Neural progenitor cell (in vitro differentiated cells): ENCODE measurements around the gene RCC2.

Experiments used
- CTCF ChIP-seq: fragments of 200-600 bp; sonication (generic); IDR thresholded peaks from 2 replicates; pipeline ENCODE4 v1.5.1; 2017; ENCODE audit warnings: antibody characterized with exemption, mild to moderate bottlenecking
- EZH2 ChIP-seq: fragments of 200-600 bp; sonication (generic); IDR thresholded peaks from 2 replicates; pipeline ENCODE4 v1.6.1; 2017; ENCODE audit warnings: antibody characterized with exemption, mild to moderate bottlenecking, moderate library complexity
- EZH2phosphoT487 ChIP-seq: fragments of 200-600 bp; sonication (generic); IDR thresholded peaks from 2 replicates; pipeline ENCODE4 v1.6.1; 2017; ENCODE audit warnings: antibody characterized with exemption

GRCh38 chr1:17452686-17453085 is 13.2 kb upstream of the RCC2 start:
- no peak for TF ChIP-seq CTCF
- no peak for TF ChIP-seq EZH2
- TF ChIP-seq EZH2phosphoT487 = no peak
